Stimulated activated memory B cell treated with anti-CD40 and anti-IgM and Interleukin-4, amounts not matched to agents 10 μg/mL and 1 μg/mL and 100 μg/mL, for 72 hours (primary cell): ENCODE measurements around the gene DNAJB8.
A peak's percentile ranks its signal among the peaks of the same experiment; 100 is the strongest.

ENCODE experiments used
- ATAC-seq: fragments of 150-1000 bp; cut with Tn5 transposase; 2 replicates; pipeline ENCODE4 v1.10.0; 2021
- H3K27ac Mint-ChIP-seq: one replicate; pipeline ENCODE4 v1.8.0; 2022; ENCODE audit warnings: mild to moderate bottlenecking, mixed read lengths
- H3K27me3 Mint-ChIP-seq: one replicate; pipeline ENCODE4 v1.8.0; 2022; ENCODE audit warnings: mixed read lengths
- H3K36me3 Mint-ChIP-seq: one replicate; pipeline ENCODE4 v1.8.0; 2022; ENCODE audit warnings: mixed read lengths
- H3K4me1 Mint-ChIP-seq: one replicate; pipeline ENCODE4 v1.8.0; 2022; ENCODE audit warnings: mixed read lengths
- H3K4me3 Mint-ChIP-seq: one replicate; pipeline ENCODE4 v1.8.0; 2022; ENCODE audit warnings: mild to moderate bottlenecking, moderate library complexity, mixed read lengths
- H3K9me3 Mint-ChIP-seq: one replicate; pipeline ENCODE4 v1.8.0; 2022; ENCODE audit warnings: mixed read lengths

The DNAJB8 gene

DNA sequence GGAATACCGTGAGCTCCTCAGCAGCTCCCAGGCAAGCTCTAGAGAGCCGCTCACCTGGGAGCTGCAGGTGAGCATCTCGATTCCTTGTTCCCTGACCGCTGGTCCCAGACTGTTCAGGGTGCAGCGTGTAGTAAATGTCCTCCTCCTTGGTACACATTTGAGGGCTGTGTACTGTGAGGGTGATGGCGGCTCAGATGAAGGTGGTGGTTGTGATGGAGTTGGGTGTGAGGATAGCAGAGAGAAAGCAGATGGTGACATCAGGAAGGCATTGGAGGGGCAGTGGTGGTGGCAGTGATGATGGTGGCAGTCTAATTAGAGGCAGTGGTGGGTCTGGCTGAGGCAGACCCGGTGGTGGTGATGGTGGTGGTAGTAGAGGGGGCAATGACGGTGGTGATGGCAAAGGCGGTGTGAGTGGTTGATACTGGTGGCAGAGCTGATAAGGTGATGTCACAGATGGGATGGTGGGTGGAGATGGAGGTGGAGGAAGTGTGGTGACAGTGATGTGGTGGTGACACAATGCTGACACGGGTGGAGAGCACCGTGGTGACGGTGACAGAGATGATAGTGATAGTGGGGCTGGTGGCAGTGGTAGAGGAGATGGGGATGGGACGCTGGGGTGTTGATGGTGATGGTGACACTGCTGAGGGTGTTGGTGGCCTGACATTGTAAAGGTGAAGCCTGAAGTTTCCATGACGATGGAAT lies at the start of gene DNAJB8:
DNAJB8 (minus strand) TSS at position 51 of the 702 bp plus-strand sequence. CDS start 3,645 bp downstream, outside the sequence.
- H3K27me3 Mint-ChIP-seq = peaks cover 58% of the 10 kb centered on the region
- H3K9me3 Mint-ChIP-seq = peaks cover 2% of the 10 kb centered on the region
- no peaks in the 10 kb centered on the region for H3K4me1 Mint-ChIP-seq
- H3K27ac Mint-ChIP-seq = no peak within 1 kb of the TSS
- no peak for ATAC-seq
- H3K4me3 Mint-ChIP-seq = no peak within 1 kb of the TSS
- H3K36me3 Mint-ChIP-seq = no peaks in the 10 kb centered on the region

DNA sequence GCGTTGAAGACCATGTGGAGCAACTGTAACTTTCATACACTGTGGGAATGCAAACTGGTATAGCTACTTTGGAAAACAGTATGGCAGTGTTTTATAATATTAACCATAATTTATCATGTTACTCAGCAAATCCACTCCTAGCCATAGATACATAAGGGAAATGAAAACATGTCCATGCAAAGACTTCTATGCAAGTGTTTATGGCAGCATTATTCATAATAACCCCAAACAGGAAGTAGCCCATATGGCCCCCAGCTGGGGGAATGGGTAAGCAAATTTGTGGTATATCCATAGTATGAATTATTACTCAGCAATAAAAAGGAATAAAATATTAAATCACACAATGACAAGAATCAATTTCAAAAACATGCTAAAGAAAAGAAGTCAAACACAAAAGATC lies 49.3 kb upstream of the DNAJB8 start:
- Mint-ChIP-seq H3K36me3 (no peaks in the 10 kb centered on the region), H3K27ac (no peak overlapping the region), H3K4me3 (no peak overlapping the region), H3K9me3 (peaks cover 15% of the 10 kb centered on the region), H3K27me3 (peaks cover 55% of the 10 kb centered on the region), H3K4me1 (no peaks in the 10 kb centered on the region)
- ATAC-seq = no peak

DNA sequence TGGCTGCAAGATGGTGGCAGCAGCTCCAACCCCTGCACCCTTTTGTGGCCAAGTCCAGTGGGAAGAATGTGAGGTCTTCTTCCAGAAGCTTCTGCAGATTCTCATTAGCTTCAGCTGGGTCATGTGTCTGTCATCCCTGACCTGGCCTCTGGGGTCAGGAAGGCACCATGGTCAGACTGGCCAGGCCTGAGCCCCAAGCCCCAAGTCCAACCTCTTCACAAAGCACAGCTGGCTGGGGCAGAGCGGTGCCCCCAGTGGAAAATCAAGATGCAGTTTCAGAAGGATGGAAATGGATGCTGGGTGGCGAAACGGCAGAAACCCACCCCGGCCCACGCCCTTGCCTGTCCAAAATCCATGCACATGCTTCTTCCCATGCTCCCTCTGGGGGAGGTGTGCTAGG lies 42.2 kb upstream of the DNAJB8 start:
- Mint-ChIP-seq H3K4me1 (no peaks in the 10 kb centered on the region), H3K36me3 (no peaks in the 10 kb centered on the region), H3K27ac (no peak overlapping the region), H3K27me3 (peaks cover 58% of the 10 kb centered on the region), H3K9me3 (peaks cover 11% of the 10 kb centered on the region), H3K4me3 (no peak overlapping the region)
- ATAC-seq = no peak

DNA sequence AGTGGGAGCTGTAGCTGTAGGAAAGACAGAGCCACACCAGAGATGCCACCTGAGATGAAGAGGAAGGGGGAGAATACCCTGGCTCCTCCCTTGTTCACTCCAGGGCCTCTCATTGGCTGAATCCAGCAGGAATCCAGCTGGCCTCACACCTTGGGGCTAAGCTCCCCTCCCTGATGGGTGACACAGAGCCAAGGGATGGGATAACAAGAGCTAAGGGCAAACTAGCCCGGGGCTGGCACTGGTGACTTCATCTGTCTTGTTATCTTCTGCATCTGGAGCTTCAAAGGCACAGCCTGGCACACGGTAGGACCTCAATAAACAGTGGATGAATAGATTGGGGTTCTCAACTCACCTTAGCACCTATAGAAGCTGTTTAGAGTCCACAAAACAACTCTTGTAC lies 40.1 kb upstream of the DNAJB8 start:
- Mint-ChIP-seq H3K36me3 (no peaks in the 10 kb centered on the region), H3K4me1 (no peaks in the 10 kb centered on the region), H3K27ac (no peak overlapping the region), H3K9me3 (peaks cover 5% of the 10 kb centered on the region), H3K4me3 (no peak overlapping the region), H3K27me3 (peaks cover 74% of the 10 kb centered on the region)
- ATAC-seq = no peak

DNA sequence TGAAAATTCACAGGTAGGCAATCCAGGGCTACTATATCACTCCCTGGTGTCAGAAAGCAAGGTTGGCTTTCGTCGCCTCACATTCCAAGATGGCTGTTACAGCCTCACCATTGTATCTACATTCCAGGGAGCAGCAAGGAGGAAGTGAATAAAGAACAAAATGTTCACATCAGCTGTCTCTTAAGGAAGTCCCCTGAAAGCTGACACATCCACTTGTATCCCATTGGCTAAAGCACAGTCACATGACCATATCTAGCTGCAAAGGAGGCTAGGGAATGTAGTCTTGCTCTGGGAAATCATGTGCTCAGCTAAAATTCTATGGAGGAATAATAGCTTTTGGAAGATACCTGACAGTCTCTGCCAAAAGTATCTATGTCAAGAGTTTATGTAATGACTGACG lies 39.1 kb upstream of the DNAJB8 start:
- H3K27ac Mint-ChIP-seq = no peak overlapping the region
- H3K4me1 Mint-ChIP-seq = no peaks in the 10 kb centered on the region
- ATAC-seq = no peak
- no peaks in the 10 kb centered on the region for H3K36me3 Mint-ChIP-seq
- H3K27me3 Mint-ChIP-seq = peaks cover 78% of the 10 kb centered on the region
- H3K9me3 Mint-ChIP-seq = peaks cover 5% of the 10 kb centered on the region
- H3K4me3 Mint-ChIP-seq = no peak overlapping the region

DNA sequence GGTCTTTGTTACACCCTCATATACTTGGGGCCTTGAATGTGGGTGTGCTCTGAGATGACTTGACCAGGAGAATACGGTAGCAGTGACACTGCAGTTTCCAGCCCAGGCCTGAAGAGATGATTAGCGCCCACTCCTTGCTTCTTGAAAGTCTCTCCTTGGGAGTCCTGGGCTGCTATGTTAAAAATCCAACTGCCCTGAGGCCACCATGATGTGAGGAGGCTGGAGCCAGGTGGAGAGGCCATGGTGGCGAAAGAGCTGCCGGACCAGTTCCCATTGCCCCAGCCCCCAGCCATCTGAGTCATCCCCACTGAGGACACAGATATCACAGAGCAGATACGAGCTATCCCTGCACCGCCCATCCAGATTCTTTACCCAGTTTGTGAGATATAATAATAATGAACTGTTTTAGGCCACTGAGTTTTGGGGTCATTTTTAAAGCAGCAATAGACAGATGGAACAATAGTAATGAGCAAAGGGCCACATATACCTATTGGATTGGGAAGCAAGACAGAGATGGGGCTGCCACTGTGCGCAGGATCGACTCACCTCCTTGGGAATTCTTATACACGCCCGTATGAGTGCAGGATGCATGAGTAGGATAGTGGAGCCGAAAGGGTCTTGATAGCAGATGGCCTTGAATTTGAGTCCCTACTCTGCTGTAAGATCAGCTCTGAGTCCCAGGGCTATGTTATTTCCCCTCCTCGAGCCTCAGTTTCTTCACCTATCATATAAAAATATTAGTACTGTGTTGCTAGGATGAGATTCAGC lies 38.5 kb upstream of the DNAJB8 start:
- no peaks in the 10 kb centered on the region for H3K4me1 Mint-ChIP-seq
- no peak overlapping the region for H3K4me3 Mint-ChIP-seq
- peaks cover 4% of the 10 kb centered on the region for H3K9me3 Mint-ChIP-seq
- H3K27ac Mint-ChIP-seq = no peak overlapping the region
- ATAC-seq = no peak
- no peaks in the 10 kb centered on the region for H3K36me3 Mint-ChIP-seq
- peaks cover 79% of the 10 kb centered on the region for H3K27me3 Mint-ChIP-seq

DNA sequence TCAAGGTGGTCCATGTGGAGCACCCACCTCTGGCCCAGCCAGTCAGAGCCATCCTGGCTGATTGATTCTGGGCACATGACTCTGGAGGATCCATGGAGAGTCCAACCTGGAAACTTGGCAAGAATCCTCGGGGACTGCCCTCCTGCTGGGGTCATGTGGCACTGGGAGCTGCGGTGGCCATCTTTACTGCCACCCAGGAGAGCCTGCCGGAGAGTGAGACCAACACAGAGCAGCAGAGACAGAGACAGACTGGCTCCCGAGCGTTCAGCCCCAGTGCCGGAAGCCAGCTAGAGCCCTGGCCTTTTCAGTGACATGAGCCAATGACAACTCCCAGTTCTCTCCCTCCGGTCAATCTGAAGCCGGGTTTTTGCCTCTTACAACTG lies 37.8 kb upstream of the DNAJB8 start:
- peaks cover 3% of the 10 kb centered on the region for H3K9me3 Mint-ChIP-seq
- no peak overlapping the region for H3K4me3 Mint-ChIP-seq
- peaks cover 79% of the 10 kb centered on the region for H3K27me3 Mint-ChIP-seq
- no peak for ATAC-seq
- no peaks in the 10 kb centered on the region for H3K36me3 Mint-ChIP-seq
- no peak overlapping the region for H3K27ac Mint-ChIP-seq
- H3K4me1 Mint-ChIP-seq = no peaks in the 10 kb centered on the region

DNA sequence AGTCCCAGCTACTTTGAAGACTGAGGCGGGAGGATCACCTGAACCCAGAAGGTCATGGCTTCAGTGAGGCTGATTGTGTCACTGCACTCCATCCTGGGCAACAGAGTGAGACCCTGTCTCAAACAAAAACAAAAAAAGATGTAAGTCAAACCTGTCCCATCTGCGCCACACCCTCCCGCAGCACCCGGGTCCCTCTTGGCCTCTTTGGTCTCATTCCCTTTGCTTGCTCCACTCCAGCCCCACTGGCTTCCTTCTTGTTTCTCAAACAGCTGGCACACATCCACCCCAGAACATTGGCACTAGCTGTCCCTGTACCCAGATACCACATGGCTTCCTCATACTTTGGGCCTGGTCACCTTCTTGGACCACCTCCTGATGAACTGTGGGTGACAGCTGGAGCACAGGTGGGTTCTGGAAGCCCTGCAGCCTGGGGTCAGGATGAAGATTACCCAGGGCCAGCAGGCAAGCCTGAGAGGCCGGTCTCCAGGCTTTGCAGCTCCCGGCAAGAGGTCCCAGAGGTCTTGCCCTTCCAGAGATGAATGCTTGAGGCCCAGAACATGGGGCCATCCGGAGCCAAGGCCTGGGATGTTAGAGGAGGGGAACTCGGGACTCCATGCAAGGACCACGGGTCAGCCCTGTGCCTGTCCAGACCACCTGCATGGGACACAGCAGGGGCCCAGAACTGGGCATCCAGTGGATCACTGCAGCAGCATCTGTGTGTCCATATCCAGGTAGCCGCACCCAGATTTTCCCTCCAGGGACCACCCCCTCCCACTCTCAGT lies 37.3 kb upstream of the DNAJB8 start:
- H3K4me3 Mint-ChIP-seq = no peak overlapping the region
- no peaks in the 10 kb centered on the region for H3K36me3 Mint-ChIP-seq
- peaks cover 79% of the 10 kb centered on the region for H3K27me3 Mint-ChIP-seq
- no peak overlapping the region for H3K27ac Mint-ChIP-seq
- no peak for ATAC-seq
- peaks cover 3% of the 10 kb centered on the region for H3K9me3 Mint-ChIP-seq
- no peaks in the 10 kb centered on the region for H3K4me1 Mint-ChIP-seq

DNA sequence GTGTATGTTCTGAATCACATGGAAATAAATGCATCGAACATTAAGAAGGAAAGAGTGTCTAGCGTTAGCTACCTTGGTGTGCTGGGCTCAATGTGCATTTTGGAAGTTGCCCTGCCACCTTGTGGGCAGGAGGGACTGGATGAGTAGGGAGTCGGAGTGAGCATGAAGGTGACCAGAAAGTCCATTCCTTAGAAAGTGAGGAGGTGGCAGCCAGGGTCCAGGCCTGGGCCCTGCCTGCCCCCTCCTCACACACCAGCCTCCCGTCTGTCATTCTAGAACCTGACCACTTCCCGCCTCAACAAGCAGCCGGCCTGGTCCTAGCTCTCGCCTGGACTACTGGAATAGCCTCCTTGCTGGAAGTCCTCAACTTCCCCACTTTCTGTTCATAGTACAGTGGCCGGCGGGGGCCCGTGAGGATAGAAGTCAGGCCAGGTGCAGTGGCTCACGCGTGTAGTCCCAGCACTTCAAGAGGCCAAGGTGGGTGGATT lies 36.5 kb upstream of the DNAJB8 start:
- H3K4me3 Mint-ChIP-seq = no peak overlapping the region
- H3K36me3 Mint-ChIP-seq = no peaks in the 10 kb centered on the region
- no peaks in the 10 kb centered on the region for H3K4me1 Mint-ChIP-seq
- no peak overlapping the region for H3K27ac Mint-ChIP-seq
- H3K9me3 Mint-ChIP-seq = peaks cover 3% of the 10 kb centered on the region
- ATAC-seq = no peak
- peaks cover 79% of the 10 kb centered on the region for H3K27me3 Mint-ChIP-seq

DNA sequence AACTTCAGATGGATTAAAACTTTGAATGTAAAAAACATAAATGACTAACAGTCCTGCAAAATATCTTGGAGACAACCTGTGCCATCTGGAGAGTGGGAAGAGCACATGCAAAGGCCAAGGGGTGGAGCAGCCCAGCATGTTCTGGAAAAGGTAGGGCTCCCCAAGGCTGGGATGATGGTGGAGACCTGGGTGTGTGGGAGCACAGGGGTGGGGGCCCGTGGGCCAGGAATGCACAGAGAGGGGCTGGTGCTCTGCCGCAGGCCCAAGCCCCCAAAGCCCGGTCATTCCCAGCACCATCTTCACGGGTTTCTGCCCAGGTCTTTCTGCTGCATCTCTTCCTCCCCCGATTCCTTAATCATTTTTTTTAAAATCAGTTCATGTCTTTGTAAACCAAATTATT lies 36.0 kb upstream of the DNAJB8 start:
- Mint-ChIP-seq H3K36me3 (no peaks in the 10 kb centered on the region), H3K27ac (no peak overlapping the region), H3K9me3 (peaks cover 3% of the 10 kb centered on the region), H3K4me1 (no peaks in the 10 kb centered on the region), H3K27me3 (peaks cover 83% of the 10 kb centered on the region), H3K4me3 (no peak overlapping the region)
- no peak for ATAC-seq

DNA sequence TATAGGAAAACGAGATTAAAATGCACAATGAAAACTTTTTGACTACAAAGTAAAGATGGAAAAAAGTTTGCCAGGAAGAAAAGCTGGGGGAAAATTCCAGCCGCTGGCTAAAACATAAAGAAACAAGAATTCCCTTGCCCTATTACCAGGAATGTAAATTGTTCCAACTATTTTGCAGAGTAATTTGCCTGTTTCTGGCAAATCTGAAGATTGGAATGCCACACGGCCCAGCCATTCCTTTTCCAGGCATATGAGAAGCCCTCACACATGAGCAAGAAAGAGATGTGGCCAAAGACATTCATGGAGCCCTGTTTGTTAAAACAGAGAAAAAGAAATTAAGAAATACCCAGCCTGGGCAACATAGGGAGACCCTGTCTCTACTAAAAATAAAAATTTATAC lies 34.7 kb upstream of the DNAJB8 start:
- Mint-ChIP-seq H3K27me3 (peaks cover 83% of the 10 kb centered on the region), H3K4me1 (peaks cover 9% of the 10 kb centered on the region), H3K9me3 (peaks cover 3% of the 10 kb centered on the region), H3K27ac (no peak overlapping the region), H3K4me3 (no peak overlapping the region), H3K36me3 (no peaks in the 10 kb centered on the region)
- no peak for ATAC-seq

DNA sequence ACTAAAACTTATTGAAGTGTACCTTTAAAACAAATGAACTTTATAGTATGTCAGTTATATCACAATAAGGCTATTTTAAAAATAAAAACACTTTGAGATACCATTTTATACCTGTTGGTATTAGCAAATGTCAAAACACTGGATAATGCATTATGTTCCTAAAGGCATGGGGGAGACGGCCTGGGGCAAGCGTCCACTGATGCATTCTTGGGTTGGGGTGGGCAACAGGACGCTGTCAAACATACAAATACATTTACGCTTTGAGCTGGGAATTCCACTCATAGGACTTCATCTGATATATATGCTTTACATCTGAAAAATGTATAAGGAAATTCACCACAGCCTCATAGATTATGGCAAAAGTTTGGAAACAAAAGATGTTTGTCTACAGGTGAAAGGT lies 33.9 kb upstream of the DNAJB8 start:
- H3K27me3 Mint-ChIP-seq = peaks cover 86% of the 10 kb centered on the region
- no peak for ATAC-seq
- H3K27ac Mint-ChIP-seq = no peak overlapping the region
- no peaks in the 10 kb centered on the region for H3K9me3 Mint-ChIP-seq
- no peaks in the 10 kb centered on the region for H3K36me3 Mint-ChIP-seq
- H3K4me1 Mint-ChIP-seq = peaks cover 9% of the 10 kb centered on the region
- H3K4me3 Mint-ChIP-seq = no peak overlapping the region

DNA sequence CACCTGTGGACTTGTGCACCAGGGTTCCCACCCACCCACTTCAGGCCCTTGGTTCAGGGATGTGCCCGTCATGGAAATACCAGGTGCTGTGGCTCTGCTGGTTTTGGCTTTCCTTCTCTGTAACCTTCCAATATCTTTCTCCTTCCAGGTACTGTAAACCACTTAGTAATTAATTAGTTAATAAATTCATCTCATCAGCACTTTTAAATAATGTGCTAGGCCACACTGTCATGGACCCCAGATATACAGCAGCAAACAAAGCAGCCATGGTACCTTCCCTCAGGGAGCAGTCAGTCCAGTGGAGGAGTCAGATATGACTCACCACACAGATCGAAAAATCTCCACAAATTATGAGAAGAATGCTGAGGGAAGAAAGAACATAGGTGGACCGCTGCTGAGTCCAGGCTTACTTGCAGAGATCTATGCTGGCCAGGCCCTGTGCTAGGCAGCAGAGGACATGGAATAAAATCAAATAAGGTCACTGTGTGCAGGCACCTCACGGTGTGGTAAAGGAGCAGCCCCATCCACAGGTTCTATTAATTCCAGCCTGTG lies 33.1 kb upstream of the DNAJB8 start:
- no peaks in the 10 kb centered on the region for H3K36me3 Mint-ChIP-seq
- H3K27me3 Mint-ChIP-seq = peaks cover 94% of the 10 kb centered on the region
- peaks cover 9% of the 10 kb centered on the region for H3K4me1 Mint-ChIP-seq
- no peak for ATAC-seq
- H3K27ac Mint-ChIP-seq = no peak overlapping the region
- H3K9me3 Mint-ChIP-seq = no peaks in the 10 kb centered on the region
- H3K4me3 Mint-ChIP-seq = no peak overlapping the region

DNA sequence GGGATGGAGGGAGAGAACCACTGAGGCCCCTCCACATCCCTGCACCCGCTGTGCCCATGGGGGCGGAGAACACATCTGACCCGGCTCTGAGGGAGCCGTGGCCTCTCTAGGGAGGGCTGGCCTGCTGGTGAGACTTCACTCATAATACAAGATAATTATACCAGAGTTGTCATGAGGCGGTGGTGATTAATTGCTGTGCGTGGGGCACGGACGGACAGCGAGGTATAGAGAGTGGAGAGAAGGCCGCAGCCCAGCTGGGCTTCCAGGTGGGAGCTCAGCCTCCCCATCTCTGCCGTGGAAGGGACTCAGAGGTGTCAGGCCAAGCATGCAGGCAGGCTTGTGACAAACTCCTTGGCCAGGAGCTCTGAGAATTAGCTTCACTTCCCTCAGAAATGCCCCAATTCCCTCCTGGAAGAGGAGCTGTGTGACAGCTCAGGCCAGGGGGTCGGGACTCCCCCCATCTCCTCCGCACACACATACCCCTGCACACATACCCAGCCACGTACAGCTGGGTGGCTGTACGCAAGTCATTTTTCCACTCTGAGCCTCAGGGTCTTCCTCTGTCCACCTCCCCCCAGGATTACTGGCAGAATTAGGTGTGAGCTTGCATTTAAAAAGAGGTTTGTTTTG lies 32.3 kb upstream of the DNAJB8 start:
- Mint-ChIP-seq H3K4me1 (peaks cover 9% of the 10 kb centered on the region), H3K36me3 (no peaks in the 10 kb centered on the region), H3K9me3 (no peaks in the 10 kb centered on the region), H3K27me3 (peaks cover 99% of the 10 kb centered on the region), H3K27ac (no peak overlapping the region), H3K4me3 (no peak overlapping the region)
- ATAC-seq = no peak

DNA sequence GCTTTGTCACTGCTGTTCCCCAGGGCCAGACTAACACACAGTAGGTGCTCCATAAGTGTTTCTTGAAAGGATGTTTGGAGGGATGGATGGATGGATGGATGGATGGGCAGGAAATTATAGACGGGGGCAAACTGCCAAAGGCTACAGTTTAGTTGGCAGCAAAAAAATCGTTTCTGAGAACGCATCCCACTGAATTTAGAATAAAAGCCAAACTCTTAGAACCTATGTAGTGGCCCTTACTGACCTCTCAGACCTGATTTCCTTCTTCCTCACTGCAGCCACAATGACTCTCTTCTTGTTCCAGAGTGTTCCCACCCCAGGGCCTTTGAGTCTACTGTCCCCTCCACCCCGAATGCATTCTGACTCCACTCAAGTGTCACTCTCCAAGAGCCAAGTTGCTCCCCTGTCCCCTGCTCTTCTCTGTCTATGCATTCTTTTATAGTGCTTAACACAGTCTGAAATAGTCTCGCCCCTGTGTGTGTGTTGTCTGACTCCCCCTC lies 31.5 kb upstream of the DNAJB8 start:
- no peak for ATAC-seq
- H3K36me3 Mint-ChIP-seq = no peaks in the 10 kb centered on the region
- H3K4me3 Mint-ChIP-seq = peak overlapping the region; percentile 34
- H3K4me1 Mint-ChIP-seq = peaks cover 14% of the 10 kb centered on the region
- H3K9me3 Mint-ChIP-seq = no peaks in the 10 kb centered on the region
- H3K27me3 Mint-ChIP-seq = peaks cover 99% of the 10 kb centered on the region
- H3K27ac Mint-ChIP-seq = no peak overlapping the region
